Measurements from ENCODE around the gene KCNK3. TPM values are rescaled to one million over a fixed set of nuclear protein-coding genes. Genes with fewer than 3 reads are reported as not detected.
A peak's percentile ranks its signal among the peaks of the same experiment; 100 is the strongest.

The KCNK3 gene
- total and polyA plus RNA-seq, 4 donors = 6.7 to 29.9 (median 20.0) TPM

DNA sequence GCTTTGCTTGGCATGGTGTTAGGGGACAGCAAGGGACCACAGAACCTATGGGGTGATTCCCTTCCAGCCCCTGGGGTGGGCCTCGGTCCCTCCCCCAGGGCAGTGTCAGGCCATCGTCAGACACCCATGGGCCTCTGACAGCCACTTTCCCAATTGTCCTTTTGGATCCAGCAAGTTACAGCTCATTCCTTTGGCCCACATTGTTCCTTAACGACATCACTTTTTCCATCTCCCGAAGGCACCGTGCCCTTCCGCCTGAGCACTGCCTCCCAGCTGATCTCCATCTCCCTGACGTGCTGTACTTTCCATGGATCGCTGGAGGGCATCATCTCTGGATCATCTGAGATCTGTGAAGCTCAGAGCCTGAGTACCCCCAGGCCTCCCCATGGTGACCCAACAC lies 10.4 kb upstream of the KCNK3 start:
- peaks cover 0 to 21% (median 4%) of the 10 kb centered on the region in 5 donors for H3K4me1 ChIP-seq (ENCODE audit: control insufficient read depth in 5 of 5, insufficient read depth in 5 of 5, low read length in 5 of 5)
- H3K4me3 ChIP-seq = no peak overlapping the region
- H3K9ac ChIP-seq (ENCODE audit: insufficient read depth in 1 of 2, low read length in 2 of 2) = no peak overlapping the region
- no peak overlapping the region for H3K27ac ChIP-seq (ENCODE audit: low read depth in 1 of 2, low read length in 1 of 2)
- H3K9me3 ChIP-seq (ENCODE audit: control insufficient read depth in 4 of 4, insufficient read depth in 3 of 4, low read length in 3 of 4) = peaks cover 0 to 4% (median 0%) of the 10 kb centered on the region in 4 donors
- 78 to 84% methylated on average over 8 of the region's 8 CpGs for WGBS, 2 donors
- no peaks in the 10 kb centered on the region for H3K36me3 ChIP-seq (ENCODE audit: control insufficient read depth in 4 of 4, insufficient read depth in 4 of 4, low read length in 4 of 4)
- no peaks in the 10 kb centered on the region for H3K27me3 ChIP-seq (ENCODE audit: control insufficient read depth in 3 of 3, insufficient read depth in 3 of 3, low read length in 2 of 3)
- ATAC-seq (ENCODE audit: insufficient read depth, low FRiP score) (no peak), DNase-seq (peak; percentile 17 to 48 (median 31))
- TF ChIP-seq CTCF (IDR thresholded peaks at IDR 0.05; ENCODE audit: control extremely low read depth, extremely low read depth) = no peak

DNA sequence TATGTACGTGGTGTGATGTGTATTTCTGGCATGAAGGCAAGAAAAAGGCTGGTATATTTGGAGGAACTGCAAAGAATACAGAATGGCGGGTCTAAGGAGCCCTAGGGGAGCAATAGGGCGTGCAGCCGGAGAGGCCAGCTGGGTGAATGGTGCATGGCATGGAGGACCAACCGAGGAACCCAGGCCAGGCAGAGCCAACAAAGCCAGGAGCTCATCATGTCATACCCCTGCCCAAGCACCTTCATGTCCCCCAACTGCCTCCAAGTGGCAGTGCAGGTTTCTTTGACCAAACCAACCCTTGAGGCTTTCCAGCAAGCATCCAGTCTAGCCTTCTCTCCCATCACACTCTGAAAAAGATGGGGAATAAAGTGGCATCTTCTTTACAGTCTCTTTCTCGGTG lies 8.9 kb upstream of the KCNK3 start:
- Histone ChIP-seq H3K9ac (ENCODE audit: insufficient read depth in 1 of 2, low read length in 2 of 2) (no peak overlapping the region), H3K27ac (ENCODE audit: low read depth in 1 of 2, low read length in 1 of 2) (no peak overlapping the region), H3K4me1 (ENCODE audit: control insufficient read depth in 5 of 5, insufficient read depth in 5 of 5, low read length in 5 of 5) (peaks cover 0 to 34% (median 17%) of the 10 kb centered on the region in 5 donors), H3K4me3 (no peak overlapping the region), H3K9me3 (ENCODE audit: control insufficient read depth in 4 of 4, insufficient read depth in 3 of 4, low read length in 3 of 4) (no peaks in the 10 kb centered on the region), H3K36me3 (ENCODE audit: control insufficient read depth in 4 of 4, insufficient read depth in 4 of 4, low read length in 4 of 4) (no peaks in the 10 kb centered on the region), H3K27me3 (ENCODE audit: control insufficient read depth in 3 of 3, insufficient read depth in 3 of 3, low read length in 2 of 3) (no peaks in the 10 kb centered on the region)
- TF ChIP-seq CTCF (IDR thresholded peaks at IDR 0.05; ENCODE audit: control extremely low read depth, extremely low read depth) = no peak
- ATAC-seq (ENCODE audit: insufficient read depth, low FRiP score) (no peak), DNase-seq (peak in 1 of 3 donors; percentile 4)
- 86 to 88% methylated on average over 6 of the region's 6 CpGs for WGBS, 2 donors

DNA sequence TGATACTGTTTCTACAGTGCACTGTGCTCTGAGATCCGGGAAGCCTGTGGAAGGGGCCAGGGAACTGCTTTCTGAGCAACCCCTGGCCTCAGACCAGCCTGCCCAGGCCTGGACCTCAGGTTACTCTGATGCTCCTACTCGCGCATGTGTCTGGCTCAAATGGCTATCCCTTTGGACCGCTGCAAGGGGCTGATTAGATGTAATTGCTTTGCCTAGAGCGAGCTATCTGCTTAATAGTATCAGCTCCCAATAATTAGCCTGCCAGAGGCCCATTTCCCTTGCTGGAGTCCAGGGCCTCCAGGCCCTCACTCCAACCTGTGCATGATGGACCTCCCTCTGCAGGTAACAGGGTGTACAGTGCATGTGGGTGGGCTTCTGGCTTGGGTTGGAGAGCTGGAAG lies 7.2 kb upstream of the KCNK3 start:
- H3K4me1 ChIP-seq (ENCODE audit: control insufficient read depth in 5 of 5, insufficient read depth in 5 of 5, low read length in 5 of 5) = peaks cover 0 to 36% (median 17%) of the 10 kb centered on the region in 5 donors
- H3K9me3 ChIP-seq (ENCODE audit: control insufficient read depth in 4 of 4, insufficient read depth in 3 of 4, low read length in 3 of 4) = no peaks in the 10 kb centered on the region
- no peak overlapping the region for H3K4me3 ChIP-seq
- no peak overlapping the region for H3K27ac ChIP-seq (ENCODE audit: low read depth in 1 of 2, low read length in 1 of 2)
- 92% methylated on average over 5 of the region's 5 CpGs for WGBS, 2 donors
- no peak overlapping the region for H3K9ac ChIP-seq (ENCODE audit: insufficient read depth in 1 of 2, low read length in 2 of 2)
- no peak for TF ChIP-seq CTCF (IDR thresholded peaks at IDR 0.05; ENCODE audit: control extremely low read depth, extremely low read depth)
- H3K27me3 ChIP-seq (ENCODE audit: control insufficient read depth in 3 of 3, insufficient read depth in 3 of 3, low read length in 2 of 3) = no peaks in the 10 kb centered on the region
- ATAC-seq (ENCODE audit: insufficient read depth, low FRiP score) (no peak), DNase-seq (peak in 1 of 3 donors; percentile 7)
- H3K36me3 ChIP-seq (ENCODE audit: control insufficient read depth in 4 of 4, insufficient read depth in 4 of 4, low read length in 4 of 4) = no peaks in the 10 kb centered on the region

All from lung (tissue), 12 donors.